ENCODE data around the gene TAP1.

DNA sequence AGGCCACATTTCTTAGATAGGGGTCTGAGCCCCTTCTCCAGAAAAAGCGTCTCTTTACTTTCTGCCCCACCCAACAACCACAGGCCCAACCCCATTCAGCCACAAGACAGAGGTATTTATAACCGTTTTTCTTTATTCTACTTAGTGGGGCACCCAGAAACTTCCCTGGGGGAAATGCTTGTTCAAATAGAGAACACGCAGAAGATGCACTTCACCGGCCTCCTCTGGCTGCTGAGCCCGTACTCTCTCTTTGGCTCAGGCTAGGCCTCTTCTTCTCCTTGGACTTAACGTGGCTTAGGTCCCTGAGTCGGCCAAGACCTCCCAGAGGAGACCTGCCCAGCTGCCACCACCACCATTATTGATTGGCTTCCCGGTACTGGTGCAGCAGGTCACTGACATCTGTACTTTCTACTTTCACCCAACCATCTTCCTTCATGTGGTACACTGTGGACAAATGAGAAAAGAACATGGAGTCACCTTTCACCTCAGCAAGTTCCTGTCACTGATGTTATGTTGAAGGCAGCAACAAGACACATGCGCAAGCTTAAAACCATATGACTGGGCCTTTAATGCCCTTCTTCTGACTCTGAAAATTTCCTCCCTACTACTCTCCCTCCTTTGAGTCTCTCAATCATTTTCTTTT is 12.8 kb downstream of the TAP1 start:
- TF ChIP-seq POLR2A (IDR thresholded peaks at IDR 0.05; ENCODE audit: low read depth, low read length) (no peak), POLR2AphosphoS5 (IDR thresholded peaks at IDR 0.05; ENCODE audit: insufficient read depth, low read depth, low read length) (no peak)
